Esophagus (tissue), 2 donors: ENCODE data around the gene TCF7L2. TPM values are rescaled to one million over a fixed set of nuclear protein-coding genes. Genes with fewer than 3 reads are reported as not detected.

Experiments used
- H3K27ac ChIP-seq, 2 donors: one replicate each; pipeline ENCODE4 v1.5.1; 2013; ENCODE audit warnings: low read depth in 2 of 2, mild to moderate bottlenecking in 2 of 2, inconsistent platforms in 1 of 2, low read length in 1 of 2, moderate library complexity in 1 of 2
- H3K27me3 ChIP-seq, 2 donors: one replicate each; pipeline ENCODE4 v1.6.1; 2013; ENCODE audit warnings: low read length in 2 of 2, control low read depth in 1 of 2, mild to moderate bottlenecking in 1 of 2; ENCODE audit not compliant: insufficient read depth in 2 of 2, control insufficient read depth in 1 of 2
- H3K36me3 ChIP-seq, 2 donors: one replicate each; pipeline ENCODE4 v1.6.1; 2013; ENCODE audit warnings: low read length in 1 of 2; ENCODE audit not compliant: control insufficient read depth in 2 of 2, insufficient read depth in 2 of 2
- H3K4me1 ChIP-seq, 2 donors: one replicate each; pipeline ENCODE4 v1.6.1; 2013; ENCODE audit warnings: low read length in 1 of 2; ENCODE audit not compliant: control insufficient read depth in 2 of 2, insufficient read depth in 2 of 2
- H3K4me3 ChIP-seq, 2 donors: one replicate each; pipeline ENCODE4 v1.5.1; 2013; ENCODE audit warnings: low read length in 2 of 2, mild to moderate bottlenecking in 2 of 2, low read depth in 1 of 2, moderate library complexity in 1 of 2
- H3K9me3 ChIP-seq, 2 donors: one replicate each; pipeline ENCODE4 v1.6.1; 2013; ENCODE audit warnings: mild to moderate bottlenecking in 2 of 2, low read depth in 1 of 2, low read length in 1 of 2, moderate library complexity in 1 of 2; ENCODE audit not compliant: control insufficient read depth in 2 of 2, insufficient read depth in 1 of 2
- WGBS, 2 donors: extraction: QIAGEN DNeasy Blood & Tissue Kit; methylation state at CpG; one replicate each; pipeline ENCODE4 v1.1.7; 2013; 5-methylcytosine and 5-hydroxymethylcytosine counted together
- polyA plus RNA-seq, 2 donors: library from polyadenylated mRNA; stranded (reverse); fragments of 200-250 nt; gene quantifications; one replicate each; pipeline ENCODE4 v1.2.3, GENCODE V29; 2013
- donor health status: healthy with polysubstance abuse.
- donor health status: Bipolar disorder and iron deficiency.

TCF7L2 gene
- polyA plus RNA-seq, 2 donors, result 5.4 to 7.9 TPM

GRCh38 chr10:113044016-113044755, 94.1 kb downstream of the TCF7L2 start:
- 94% methylated on average over 12 of the region's 12 CpGs for WGBS, 2 donors
- H3K4me1 ChIP-seq, result peaks cover 0 to 6% of the 10 kb centered on the region in 2 donors

DNA sequence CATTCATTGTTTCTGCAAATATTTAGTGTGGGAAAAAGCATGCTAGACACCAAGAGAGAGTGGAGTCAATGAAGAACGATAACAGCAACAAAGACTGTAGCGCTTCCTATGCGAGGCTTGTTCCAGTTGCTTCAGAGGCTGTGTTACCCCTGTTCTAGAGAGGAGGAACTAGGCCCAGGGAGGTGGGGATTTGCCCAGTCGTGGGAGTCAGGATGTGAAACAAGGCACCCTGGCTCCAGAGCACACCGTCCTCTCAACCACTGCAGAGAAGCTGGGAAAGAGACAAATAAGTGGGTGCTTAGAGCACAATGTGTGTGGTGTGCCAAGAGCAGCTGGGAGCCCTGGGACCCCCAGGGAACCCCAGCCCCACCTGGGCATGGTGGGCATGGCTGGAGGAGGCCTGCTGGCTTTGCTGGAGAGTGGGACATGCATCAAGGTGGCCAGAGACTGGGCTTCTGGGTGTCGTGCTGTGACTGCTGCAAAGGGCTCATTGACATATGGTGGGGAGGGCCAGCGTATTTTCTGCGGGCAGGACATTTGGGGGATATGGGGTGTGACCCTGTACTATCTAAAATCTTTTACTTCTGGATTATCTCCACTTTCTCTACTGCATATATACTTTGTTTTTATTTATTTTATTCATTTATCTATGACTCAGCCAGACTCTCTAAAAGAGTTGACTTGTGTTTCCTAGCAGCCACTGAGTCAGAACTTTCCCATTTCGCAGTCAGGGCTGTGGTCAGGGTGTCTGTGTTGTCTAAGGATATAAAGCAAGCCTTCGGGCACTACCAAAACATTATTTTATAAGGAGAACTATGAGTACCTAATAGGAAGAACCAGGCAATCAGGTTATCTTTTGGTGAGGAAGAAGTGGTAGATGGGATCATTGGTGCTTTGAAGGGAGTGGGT, 95.4 kb downstream of the TCF7L2 start:
- WGBS, 2 donors, result 83 to 86% methylated on average over 10 of the region's 10 CpGs
- no peaks in the 10 kb centered on the region for H3K9me3 ChIP-seq
- H3K27me3 ChIP-seq, result no peaks in the 10 kb centered on the region
- peaks cover 0 to 10% of the 10 kb centered on the region in 2 donors for H3K4me1 ChIP-seq
- H3K27ac ChIP-seq, result no peak overlapping the region
- no peaks in the 10 kb centered on the region for H3K36me3 ChIP-seq
- no peak overlapping the region for H3K4me3 ChIP-seq

More at GRCh38 chr10:113044016-113044755, 94.1 kb downstream of the TCF7L2 start:
- H3K27ac ChIP-seq, result no peak overlapping the region
- no peaks in the 10 kb centered on the region for H3K27me3 ChIP-seq
- H3K36me3 ChIP-seq, result no peaks in the 10 kb centered on the region
- no peaks in the 10 kb centered on the region for H3K9me3 ChIP-seq
- H3K4me3 ChIP-seq, result no peak overlapping the region

DNA sequence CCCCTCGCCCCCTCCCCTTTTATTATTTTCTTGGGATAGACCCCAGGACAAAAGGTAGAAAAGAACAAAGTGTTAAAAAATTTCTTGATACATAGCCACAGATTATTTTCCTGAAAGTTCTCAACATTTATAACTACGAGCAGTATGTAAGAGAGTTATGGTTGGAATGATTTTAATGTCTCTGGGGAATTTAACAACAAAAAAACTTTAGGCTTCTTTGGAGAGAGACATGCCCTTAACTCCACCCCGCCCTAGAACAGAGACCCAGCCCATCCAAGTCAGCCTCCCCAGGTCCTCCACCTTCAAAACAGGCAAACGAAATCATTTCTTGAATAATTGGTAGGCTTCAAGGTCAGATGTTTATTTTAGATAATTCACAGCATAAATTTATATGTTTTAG, 97.1 kb downstream of the TCF7L2 start:
- H3K9me3 ChIP-seq, result no peaks in the 10 kb centered on the region
- no peak overlapping the region for H3K27ac ChIP-seq
- no peak overlapping the region for H3K4me3 ChIP-seq
- peaks cover 0 to 10% of the 10 kb centered on the region in 2 donors for H3K4me1 ChIP-seq
- H3K36me3 ChIP-seq, result no peaks in the 10 kb centered on the region
- WGBS, 2 donors, result 45 to 46% methylated on average over 4 of the region's 4 CpGs
- H3K27me3 ChIP-seq, result no peaks in the 10 kb centered on the region

DNA sequence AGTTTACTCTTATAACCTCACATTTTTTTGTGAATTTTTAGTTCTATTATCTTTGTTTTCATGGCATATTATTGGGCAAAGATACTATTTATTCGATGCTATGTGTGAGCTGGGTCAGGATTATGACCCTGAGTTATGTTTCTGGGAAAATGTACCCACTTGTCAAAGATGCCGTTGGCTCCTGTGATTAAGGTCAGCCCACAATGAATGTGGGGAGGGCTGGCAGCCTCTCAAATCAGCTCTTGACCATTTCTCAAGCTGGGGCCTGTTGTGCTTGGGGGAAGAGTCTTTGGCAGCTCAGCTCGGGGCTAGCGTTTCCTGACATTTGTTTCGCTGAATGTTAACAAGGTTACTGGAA, 97.5 kb downstream of the TCF7L2 start:
- 41 to 55% methylated on average over 5 of the region's 5 CpGs for WGBS, 2 donors
- Histone ChIP-seq H3K4me3 (no peak overlapping the region), H3K27ac (no peak overlapping the region), H3K4me1 (peaks cover 0 to 10% of the 10 kb centered on the region in 2 donors), H3K36me3 (no peaks in the 10 kb centered on the region), H3K9me3 (no peaks in the 10 kb centered on the region), H3K27me3 (no peaks in the 10 kb centered on the region)

- no peaks in the 10 kb centered on the region for H3K27me3 ChIP-seq
Measured at GRCh38 chr10:113047963-113048781, 98.1 kb downstream of the TCF7L2 start.

GRCh38 chr10:113049881-113050280, 99.8 kb downstream of the TCF7L2 start:
- H3K9me3 ChIP-seq, result no peaks in the 10 kb centered on the region
- 85 to 87% methylated on average over 5 of the region's 5 CpGs for WGBS, 2 donors
- H3K4me1 ChIP-seq, result peaks cover 0 to 10% of the 10 kb centered on the region in 2 donors
- no peak overlapping the region for H3K27ac ChIP-seq
- H3K4me3 ChIP-seq, result no peak overlapping the region
- no peaks in the 10 kb centered on the region for H3K36me3 ChIP-seq
- H3K27me3 ChIP-seq, result no peaks in the 10 kb centered on the region

More at GRCh38 chr10:113047963-113048781, 98.1 kb downstream of the TCF7L2 start:
- 73 to 78% methylated on average over 13 of the region's 13 CpGs for WGBS, 2 donors
- Histone ChIP-seq H3K36me3 (no peaks in the 10 kb centered on the region), H3K4me3 (no peak overlapping the region), H3K27ac (peak overlapping the region in 1 of 2 donors; percentile 8), H3K9me3 (no peaks in the 10 kb centered on the region), H3K4me1 (peaks cover 0 to 10% of the 10 kb centered on the region in 2 donors)

DNA sequence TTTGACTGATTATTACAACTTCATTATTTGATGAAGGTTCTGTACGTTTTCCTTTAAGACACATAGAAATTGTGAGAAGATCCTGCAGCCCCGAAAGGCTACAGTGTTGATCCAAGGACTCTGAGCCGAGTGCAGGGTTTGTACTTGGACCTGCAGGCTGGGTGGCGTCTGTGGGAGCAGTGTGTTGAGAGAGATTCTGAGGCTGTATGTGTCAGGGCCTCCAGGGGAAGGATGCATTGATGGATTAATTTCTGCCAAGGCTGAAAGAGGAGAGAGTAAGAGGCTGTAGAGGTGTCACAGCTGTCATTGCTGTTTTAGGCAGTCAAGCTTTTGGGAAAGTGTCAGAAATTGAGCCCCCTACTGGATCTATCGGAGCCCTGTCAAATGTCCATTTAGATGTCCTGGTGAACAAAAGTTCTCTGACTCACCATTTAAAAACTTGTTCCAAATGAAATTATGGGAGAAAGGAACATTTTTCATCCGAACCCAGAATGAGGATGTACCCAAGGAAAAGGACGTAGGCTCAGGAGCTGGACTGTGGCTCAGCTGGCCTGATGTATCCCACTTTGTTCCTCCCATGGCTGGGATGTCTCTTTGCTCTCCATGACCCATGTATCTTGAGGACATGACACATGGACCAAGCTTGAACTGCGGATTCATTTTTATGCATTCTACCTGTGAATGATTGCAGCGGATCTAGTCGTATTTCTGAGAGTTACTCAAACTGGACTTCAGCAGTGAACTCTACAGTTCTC, 102.2 kb downstream of the TCF7L2 start:
- WGBS, 2 donors, result 75 to 76% methylated on average over 10 of the region's 10 CpGs
- H3K36me3 ChIP-seq, result no peaks in the 10 kb centered on the region
- H3K9me3 ChIP-seq, result no peaks in the 10 kb centered on the region
- H3K4me3 ChIP-seq, result no peak overlapping the region
- peaks cover 0 to 6% of the 10 kb centered on the region in 2 donors for H3K4me1 ChIP-seq
- H3K27ac ChIP-seq, result no peak overlapping the region
- H3K27me3 ChIP-seq, result no peaks in the 10 kb centered on the region

DNA sequence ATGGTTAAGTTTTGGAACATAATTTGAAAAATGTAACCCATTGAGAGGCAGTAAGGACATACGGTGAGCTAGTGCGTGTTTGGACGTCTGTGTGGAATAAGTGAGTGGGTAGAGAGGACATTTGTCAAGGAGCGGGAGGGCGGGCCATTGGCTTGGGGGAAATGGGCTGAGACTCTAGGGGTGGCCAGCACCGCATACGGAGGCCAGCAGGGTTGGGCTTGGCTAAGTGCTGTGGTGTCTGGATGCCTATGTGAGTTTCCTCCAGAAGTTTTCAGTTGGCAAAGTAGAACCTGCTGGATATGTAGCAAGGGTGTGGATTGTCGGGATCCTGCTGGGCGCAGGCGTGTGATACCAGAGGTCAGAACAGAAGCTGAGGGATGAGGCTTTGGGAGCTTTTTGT, 103.0 kb downstream of the TCF7L2 start:
- H3K36me3 ChIP-seq, result no peaks in the 10 kb centered on the region
- no peaks in the 10 kb centered on the region for H3K27me3 ChIP-seq
- no peak overlapping the region for H3K27ac ChIP-seq
- no peaks in the 10 kb centered on the region for H3K9me3 ChIP-seq
- H3K4me1 ChIP-seq, result peaks cover 0 to 6% of the 10 kb centered on the region in 2 donors
- H3K4me3 ChIP-seq, result no peak overlapping the region
- 73 to 77% methylated on average over 10 of the region's 10 CpGs for WGBS, 2 donors
